HUDEP-2 (cell line): ENCODE data around the gene HELT.
"Not testable (repeated sequence)": the region's sequence is repeated elsewhere in the genome, so short reads cannot be mapped to it uniquely, and the experiment has no call there.

Experiments
- DNase-seq, 76 experiments: peaks; one replicate each; lab custom pipeline; 2025; ENCODE audit not compliant: unreplicated experiment in 76 of 76; lab: John Stamatoyannopoulos, UW

HELT gene

GRCh38 chr4:185017964-185018772 lies at the start of gene HELT:
Gene HELT (plus strand): TSS chr4:185018490. CDS start chr4:185018929, 439 bp downstream.
- no peak for DNase-seq

DNA sequence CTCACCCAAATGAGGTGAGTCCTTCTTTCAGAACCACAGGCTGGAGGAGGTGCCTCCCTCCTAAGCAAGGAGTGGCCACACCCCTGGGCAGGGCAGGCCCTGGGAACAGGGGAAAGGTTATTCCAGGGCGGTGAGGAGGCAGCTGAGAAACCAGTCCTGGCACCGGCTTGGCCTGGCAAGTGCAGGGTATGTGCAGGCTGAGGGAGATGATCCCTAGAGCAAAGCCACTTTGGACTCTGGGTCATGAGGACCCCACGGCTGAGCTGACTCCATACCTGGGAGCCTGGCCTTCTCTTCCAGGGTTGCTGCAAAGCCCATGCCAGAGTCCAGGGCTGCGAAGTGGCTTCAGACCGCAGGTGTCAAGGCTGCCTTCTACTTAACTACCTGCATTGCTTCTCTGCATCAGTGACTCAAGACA lies 49.5 kb upstream of the HELT start:
- DNase-seq, result peak in 3 of 76 experiments; percentile 1 to 2 (median 1)

- no peak for DNase-seq
Observed at GRCh38 chr4:184969610-184970009, 48.7 kb upstream of the HELT start.

GRCh38 chr4:184972991-184973390 lies 45.3 kb upstream of the HELT start:
- no peak for DNase-seq

DNA sequence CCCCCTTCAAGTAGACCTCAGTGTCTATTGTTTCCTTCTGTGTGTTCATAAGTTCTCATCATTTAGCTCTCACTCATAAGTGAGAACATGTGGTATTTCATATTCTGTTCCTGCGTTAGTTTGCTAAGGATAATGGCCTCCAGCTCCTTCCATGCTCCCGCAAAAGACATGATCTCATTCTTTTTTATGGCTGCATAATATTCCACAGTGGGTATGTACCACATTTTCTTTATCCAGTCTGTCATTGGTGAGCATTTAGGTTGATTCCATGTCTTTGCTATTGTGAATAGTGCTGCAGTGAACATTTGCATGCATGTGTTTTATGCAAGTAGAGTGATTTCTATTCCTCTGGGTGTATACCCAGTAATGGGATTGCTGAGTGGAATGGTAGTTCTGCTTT lies 41.9 kb upstream of the HELT start:
- DNase-seq, result not testable (repeated sequence)

DNA sequence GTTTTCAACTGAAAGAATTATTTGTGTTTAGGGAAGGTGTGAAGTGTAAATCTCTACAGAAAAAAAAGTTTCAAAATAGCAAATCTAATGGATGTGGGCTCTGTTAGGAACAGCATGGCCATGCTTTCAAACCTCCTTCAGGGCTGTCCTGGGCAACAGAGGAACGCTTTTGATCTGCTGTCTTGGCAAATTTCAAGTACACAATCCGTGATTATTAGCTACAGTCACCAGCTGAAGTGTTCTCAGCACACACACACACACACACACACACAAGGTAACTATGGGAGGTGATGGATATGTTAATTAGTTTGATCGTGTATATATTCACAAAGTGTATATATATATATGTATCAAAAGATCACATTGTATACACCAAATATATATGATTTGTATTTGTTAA lies 40.5 kb upstream of the HELT start:
- DNase-seq, result no peak

GRCh38 chr4:184978211-184978610 lies 40.1 kb upstream of the HELT start:
- no peak for DNase-seq

- DNase-seq, result no peak
Observed at GRCh38 chr4:184979461-184980124, 38.7 kb upstream of the HELT start.

GRCh38 chr4:184980261-184980660 lies 38.0 kb upstream of the HELT start:
- DNase-seq, result no peak

DNA sequence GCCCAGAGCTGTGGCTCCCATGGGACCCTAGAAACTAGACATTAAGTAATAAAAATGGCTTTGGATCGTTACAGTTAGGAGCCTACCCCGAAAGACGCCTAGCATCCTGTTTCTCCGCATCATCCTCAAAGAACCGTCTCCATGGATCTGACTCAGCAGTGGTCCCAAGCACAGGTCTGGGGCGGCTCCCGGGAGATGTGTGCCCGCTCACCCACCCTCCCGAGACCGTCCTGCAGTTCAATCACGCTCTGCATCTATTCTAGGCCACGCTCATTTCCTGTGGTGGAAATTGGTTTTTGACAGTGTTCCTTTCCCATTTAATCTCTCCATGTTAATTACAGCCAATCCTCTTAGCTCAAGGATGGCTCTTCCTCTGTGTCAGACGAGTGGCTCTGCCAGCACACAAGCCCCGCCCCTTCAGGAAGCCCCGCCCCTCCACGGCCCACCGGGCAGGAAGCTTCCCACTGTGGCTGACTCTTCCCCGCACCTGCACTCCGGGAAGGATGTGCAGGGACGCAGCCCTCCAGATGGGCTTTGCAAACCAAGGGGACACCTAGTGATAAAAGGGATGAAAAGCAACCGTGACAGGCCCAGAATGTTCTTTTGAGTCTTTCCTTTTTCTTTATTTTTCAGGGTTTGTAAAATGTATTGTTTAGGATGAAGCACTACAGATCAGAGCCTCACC lies 34.5 kb upstream of the HELT start:
- no peak for DNase-seq

- no peak for DNase-seq
Observed at GRCh38 chr4:184987493-184988031, 30.7 kb upstream of the HELT start.

GRCh38 chr4:184988611-184989010 lies 29.7 kb upstream of the HELT start:
- DNase-seq, result no peak

- DNase-seq, result not testable (repeated sequence)
Observed at GRCh38 chr4:184989283-184989682, 29.0 kb upstream of the HELT start.

DNA sequence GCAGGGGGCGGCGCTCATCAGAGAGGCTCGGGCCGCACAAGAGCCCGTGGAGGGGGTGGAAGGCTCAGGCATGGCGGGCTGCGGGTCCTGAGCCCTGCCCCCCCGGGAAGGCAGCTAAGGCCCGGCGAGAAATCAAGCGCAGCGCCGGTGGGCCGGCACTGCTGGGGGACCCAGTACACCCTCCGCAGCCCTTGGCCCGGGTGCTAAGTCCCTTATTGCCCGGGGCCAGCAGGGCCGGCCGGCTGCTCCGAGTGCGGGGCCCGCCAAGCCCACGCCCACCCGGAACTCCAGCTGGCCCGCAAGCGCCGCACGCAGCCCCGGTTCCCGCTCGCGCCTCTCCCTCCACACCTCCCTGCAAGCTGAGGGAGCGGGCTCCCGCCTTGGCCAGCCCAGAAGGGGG lies 28.2 kb upstream of the HELT start:
- DNase-seq, result not testable (repeated sequence)

GRCh38 chr4:184991860-184992259 lies 26.4 kb upstream of the HELT start:
- DNase-seq, result no peak

DNA sequence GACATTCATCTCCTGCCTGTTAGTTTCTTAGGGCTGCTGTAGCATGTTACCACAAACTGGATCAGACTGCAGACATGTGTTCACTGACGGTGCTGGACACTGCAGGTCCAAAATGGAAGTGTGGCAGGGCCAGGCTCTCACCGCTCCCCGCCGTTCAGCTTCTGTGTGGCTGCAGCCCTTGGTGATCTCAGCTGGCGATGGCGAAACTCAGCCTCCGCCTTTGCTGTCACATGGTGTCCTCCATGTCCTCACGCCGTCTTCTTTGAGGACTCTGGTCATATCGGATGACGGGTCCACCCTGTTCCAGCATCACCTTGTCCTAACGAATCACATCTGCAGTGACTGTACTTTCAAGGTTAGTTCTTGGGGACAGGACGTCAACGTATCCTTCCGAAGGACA lies 25.9 kb upstream of the HELT start:
- no peak for DNase-seq

- no peak for DNase-seq
Observed at GRCh38 chr4:184993247-184993646, 25.0 kb upstream of the HELT start.

- no peak for DNase-seq
Observed at GRCh38 chr4:184994010-184994622, 24.2 kb upstream of the HELT start.

GRCh38 chr4:184994623-184995010 lies 23.7 kb upstream of the HELT start:
- DNase-seq, result no peak

- not testable (repeated sequence) for DNase-seq
Observed at GRCh38 chr4:184997656-184998055, 20.6 kb upstream of the HELT start.

DNA sequence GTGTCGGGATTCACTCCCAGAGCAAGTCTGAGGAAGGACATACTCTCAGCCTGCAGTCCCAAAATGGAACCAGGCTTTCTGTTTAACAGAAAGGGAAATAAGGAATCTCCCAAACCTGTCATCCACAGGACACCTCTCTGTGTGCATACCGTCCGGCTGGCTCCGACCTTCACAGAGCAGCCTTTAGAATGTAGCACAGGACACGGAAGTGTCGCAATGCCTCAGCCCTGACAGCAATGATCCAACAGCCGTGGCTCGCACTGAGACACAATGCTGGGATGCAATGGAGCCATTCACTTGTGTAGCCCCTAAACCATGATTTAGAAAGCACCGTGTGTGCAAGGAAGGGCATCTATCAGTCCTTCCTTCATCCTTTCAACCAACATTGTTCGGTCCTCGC lies 15.5 kb upstream of the HELT start:
- no peak for DNase-seq
